ENCODE results near the gene PCDH15. TPM values are rescaled to one million over a fixed set of nuclear protein-coding genes. Genes with fewer than 3 reads are reported as not detected.

PCDH15 gene
- total and polyA plus RNA-seq, 2 of the 8 experiments (the other 6 are each of a cell fraction or from before 2014, with no cell fraction given), result 0.11 TPM; not detected in 1

DNA sequence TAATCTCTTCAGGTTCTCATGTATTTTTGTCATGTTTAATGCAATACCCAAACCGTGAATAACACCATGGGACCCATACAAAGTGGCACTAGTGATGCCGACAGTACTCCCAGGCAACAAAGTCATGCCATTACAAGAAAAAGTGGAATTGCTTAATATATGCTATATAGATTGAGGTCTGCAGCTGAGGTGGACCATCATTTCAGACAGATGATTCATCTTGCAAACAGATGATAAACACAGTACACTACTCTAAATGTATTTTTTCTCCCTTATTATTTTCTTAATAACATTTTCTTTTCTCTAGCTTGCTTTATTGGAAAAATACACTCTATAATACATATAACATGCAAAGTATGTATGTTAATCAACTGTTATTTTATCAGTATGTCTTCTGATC is 14.6 kb upstream of the PCDH15 start:
- FAIRE-seq (no peak), DNase-seq (ENCODE audit: low read depth in 1 of 2, low spot score in 2 of 2) (no peak)
- Histone ChIP-seq H3K23me2 (ENCODE audit: low read depth, low read length) (no peaks in the 10 kb centered on the region), H3K9me3 (ENCODE audit: insufficient read depth in 2 of 2, low read depth in 1 of 2, low read length in 1 of 2) (no peaks in the 10 kb centered on the region), H3K18ac (ENCODE audit: extremely low read depth, low read length) (no peak overlapping the region), H3K4me1 (replicated peaks in 1 of 4; ENCODE audit: control insufficient read depth in 3 of 4, insufficient read depth in 4 of 4, low read length in 3 of 4) (no peaks in the 10 kb centered on the region), H3K4me2 (ENCODE audit: insufficient read depth in 1 of 2, low read depth in 2 of 2, low read length in 2 of 2) (no peak overlapping the region), H3K79me1 (ENCODE audit: low read depth, low read length) (no peaks in the 10 kb centered on the region), H2BK12ac (ENCODE audit: low read depth, low read length) (no peak overlapping the region), H2AK5ac (ENCODE audit: low read depth, low read length) (no peak overlapping the region), H3K56ac (replicated peaks; ENCODE audit: insufficient read length, low read depth, low read length) (no peak overlapping the region), H3K4me3 (ENCODE audit: extremely low read depth in 1 of 4, insufficient read depth in 2 of 4, low read depth in 3 of 4, low read length in 4 of 4) (no peak overlapping the region), H2BK15ac (ENCODE audit: low read length) (no peak overlapping the region), H4K91ac (replicated peaks; ENCODE audit: insufficient read length, low read length) (no peak overlapping the region), H4K5ac (ENCODE audit: insufficient read length, low read depth, low read length) (no peak overlapping the region), H3K27ac (ENCODE audit: low read depth, low read length) (no peak overlapping the region), H2BK5ac (ENCODE audit: low read depth, low read length) (no peak overlapping the region), H2AFZ (ENCODE audit: low read length) (no peak overlapping the region), H3K23ac (ENCODE audit: insufficient read length) (no peak overlapping the region), H3K14ac (ENCODE audit: insufficient read length) (no peak overlapping the region), H3K4ac (replicated peaks; ENCODE audit: insufficient read length, low read depth, low read length) (no peak overlapping the region), H3K27me3 (replicated peaks in 1 of 4; ENCODE audit: control insufficient read depth in 3 of 4, extremely low read depth in 1 of 4, insufficient read depth in 3 of 4, low read length in 3 of 4) (no peaks in the 10 kb centered on the region), H4K8ac (ENCODE audit: extremely low read depth, insufficient read depth, low read length) (no peak overlapping the region), H4K20me1 (replicated peaks in 1 of 2; ENCODE audit: control insufficient read depth in 1 of 2, insufficient read depth in 2 of 2, low read length in 2 of 2) (no peaks in the 10 kb centered on the region), H3K9ac (replicated peaks in 1 of 4; ENCODE audit: extremely low read depth in 1 of 4, low read depth in 3 of 4, low read length in 3 of 4) (no peak overlapping the region), H3K79me2 (ENCODE audit: control insufficient read depth in 1 of 2, insufficient read depth in 2 of 2, low read length in 2 of 2) (no peaks in the 10 kb centered on the region), H2BK20ac (ENCODE audit: low read length) (no peak overlapping the region), H3K36me3 (ENCODE audit: control insufficient read depth in 2 of 4, insufficient read depth in 4 of 4, low read length in 3 of 4) (no peaks in the 10 kb centered on the region), H2BK120ac (replicated peaks; ENCODE audit: low read depth, low read length) (no peak overlapping the region)
- WGBS, 2 experiments (ENCODE audit: extremely low coverage in 1 of 2, insufficient coverage in 1 of 2, insufficient read length in 1 of 2, insufficient replicate concordance in 2 of 2, low coverage in 1 of 2, low lambda C conversion rate in 2 of 2, missing lambda C conversion rate in 1 of 2), result 97% methylated on average over 2 of the region's 2 CpGs; no CpG with 5 or more reads in 1 of the 2 experiments
- ChIA-PET POLR2A (ENCODE audit: partially characterized antibody) (no interaction called here), CTCF (ENCODE audit: partially characterized antibody) (no interaction called here)
- TF ChIP-seq SAP30 (IDR thresholded peaks at IDR 0.05; ENCODE audit: insufficient read depth, insufficient replicate concordance, low read length) (no peak), SIRT6 (IDR thresholded peaks at IDR 0.05; ENCODE audit: low read length) (no peak)
